Hindlimb muscle (tissue), 1 donor: ENCODE results near the gene IP6K3. TPM values are rescaled to one million over a fixed set of nuclear protein-coding genes. Genes with fewer than 3 reads are reported as not detected.

Experiments used
- DNase-seq: peaks from one replicate; pipeline ENCODE4 v3.0.0-alpha.2; 2013
- polyA plus RNA-seq: library from polyadenylated mRNA; unstranded; fragments of 120-200 nt; gene quantifications from one replicate; pipeline ENCODE4 v1.2.1, GENCODE V29; 2013; ENCODE audit not compliant: insufficient read length

The IP6K3 gene
- polyA plus RNA-seq, 1 donor: 38.8 TPM

GRCh38 chr6:33758815-33759216 lies 12.1 kb upstream of the IP6K3 start:
- DNase-seq: no peak

GRCh38 chr6:33757906-33758305 lies 11.2 kb upstream of the IP6K3 start:
- DNase-seq: no peak

GRCh38 chr6:33757113-33757512 lies 10.4 kb upstream of the IP6K3 start:
- no peak for DNase-seq

GRCh38 chr6:33756211-33756954 lies 9.7 kb upstream of the IP6K3 start:
- no peak for DNase-seq

GRCh38 chr6:33755070-33755869 lies 8.6 kb upstream of the IP6K3 start:
- no peak for DNase-seq

- DNase-seq: no peak
Observed at GRCh38 chr6:33754222-33754621, 7.5 kb upstream of the IP6K3 start.

- DNase-seq: no peak
Observed at GRCh38 chr6:33752646-33753015, 5.9 kb upstream of the IP6K3 start.

- DNase-seq: no peak
Observed at GRCh38 chr6:33751771-33752645, 5.3 kb upstream of the IP6K3 start.

GRCh38 chr6:33750244-33750991 lies 3.7 kb upstream of the IP6K3 start:
- DNase-seq: no peak

- DNase-seq: no peak
Observed at GRCh38 chr6:33749401-33749800, 2.7 kb upstream of the IP6K3 start.

- DNase-seq: no peak
Observed at GRCh38 chr6:33748841-33749240, 2.1 kb upstream of the IP6K3 start.

GRCh38 chr6:33747823-33748222 lies 1.1 kb upstream of the IP6K3 start:
- no peak for DNase-seq

- no peak for DNase-seq
Observed at GRCh38 chr6:33746036-33746600, 587 bp downstream of the IP6K3 start.

GRCh38 chr6:33745548-33745947 lies 1.2 kb downstream of the IP6K3 start:
- no peak for DNase-seq

- no peak for DNase-seq
Observed at GRCh38 chr6:33744895-33745546, 1.7 kb downstream of the IP6K3 start.

GRCh38 chr6:33744001-33744848 lies 2.5 kb downstream of the IP6K3 start:
- peak; percentile 59 for DNase-seq

GRCh38 chr6:33742837-33743236 lies 3.9 kb downstream of the IP6K3 start:
- no peak for DNase-seq

GRCh38 chr6:33742092-33742491 lies 4.6 kb downstream of the IP6K3 start:
- no peak for DNase-seq

GRCh38 chr6:33740794-33741193 lies 5.9 kb downstream of the IP6K3 start:
- DNase-seq: no peak

GRCh38 chr6:33740204-33740608 lies 6.5 kb downstream of the IP6K3 start:
- no peak for DNase-seq
